ENCODE measurements around the gene CYP46A1.

GRCh38 chr14:99634443-99634842, 49.7 kb upstream of the CYP46A1 start:
- TF ChIP-seq CTCF (IDR thresholded peaks at IDR 0.05) (no peak), POLR2A (IDR thresholded peaks at IDR 0.05) (no peak)

All from Peyer's patch (tissue), 4 donors.